Caki2 (cell line): ENCODE data around the gene FEM1B. TPM values are rescaled to one million over a fixed set of nuclear protein-coding genes. Genes with fewer than 3 reads are reported as not detected.
A peak's percentile ranks its signal among the peaks of the same experiment; 100 is the strongest.

Experiments used
- DNase-seq: peaks from one replicate; pipeline ENCODE4 v3.0.0-alpha.2; 2015; ENCODE audit warnings: low read depth
- in situ Hi-C: cut with HindIII; loops from 2 replicates; pipeline ENCODE4 v1.10.0; 2016; ENCODE audit warnings: low sequenced_read_pairs, low pct_unique_long_range_greater_than_20kb, mixed read lengths
- total RNA-seq: library from RNA; depleted of rRNA; stranded (reverse); fragments of >200 nt; shearing (Covaris generic); gene quantifications from 2 replicates; pipeline ENCODE4 v1.2.3, GENCODE V29; 2014; ENCODE audit warnings: low replicate concordance

FEM1B gene
- total RNA-seq, 1 experiment from 2014 or later = 15.9 TPM

DNA sequence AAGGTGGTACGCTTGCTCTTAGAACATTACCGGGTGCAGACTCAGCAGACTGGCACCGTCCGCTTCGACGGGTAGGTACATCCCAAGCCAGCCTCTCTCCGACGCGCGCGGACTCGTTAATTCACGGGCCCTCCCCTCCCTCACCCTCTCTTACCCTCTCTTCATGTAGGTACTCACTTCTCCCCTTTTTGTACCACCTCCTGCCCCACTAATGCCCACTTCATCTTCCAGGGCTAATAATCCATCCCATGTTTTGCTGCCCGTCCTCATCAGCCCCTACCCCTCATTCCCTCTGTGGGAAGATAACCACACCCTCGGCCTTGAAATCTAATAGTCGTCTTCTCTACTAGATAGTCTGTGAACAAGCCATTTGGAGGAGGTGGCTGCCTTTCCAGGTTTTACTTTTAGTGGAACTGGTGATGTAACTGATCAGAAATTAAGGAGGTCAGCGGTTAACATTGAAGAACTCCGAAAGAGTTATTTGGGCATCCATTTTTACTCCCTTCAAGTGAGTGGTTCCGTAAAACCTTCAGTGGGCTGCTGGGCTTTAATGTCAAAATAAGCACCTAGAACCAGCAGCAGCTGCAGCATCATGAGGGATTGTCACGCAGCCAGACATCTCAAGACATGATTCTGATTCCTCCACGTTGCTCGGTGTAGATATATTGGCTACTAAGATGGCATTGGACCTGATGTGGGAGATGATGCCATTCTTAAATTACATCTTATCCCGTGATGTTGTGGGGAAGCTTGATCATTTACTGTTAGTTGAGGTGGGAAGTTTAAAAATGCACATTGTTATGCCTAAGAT lies 1.3 kb downstream of the FEM1B start:
- in situ Hi-C loops = no loop called here
- DNase-seq = peak; percentile 39

DNA sequence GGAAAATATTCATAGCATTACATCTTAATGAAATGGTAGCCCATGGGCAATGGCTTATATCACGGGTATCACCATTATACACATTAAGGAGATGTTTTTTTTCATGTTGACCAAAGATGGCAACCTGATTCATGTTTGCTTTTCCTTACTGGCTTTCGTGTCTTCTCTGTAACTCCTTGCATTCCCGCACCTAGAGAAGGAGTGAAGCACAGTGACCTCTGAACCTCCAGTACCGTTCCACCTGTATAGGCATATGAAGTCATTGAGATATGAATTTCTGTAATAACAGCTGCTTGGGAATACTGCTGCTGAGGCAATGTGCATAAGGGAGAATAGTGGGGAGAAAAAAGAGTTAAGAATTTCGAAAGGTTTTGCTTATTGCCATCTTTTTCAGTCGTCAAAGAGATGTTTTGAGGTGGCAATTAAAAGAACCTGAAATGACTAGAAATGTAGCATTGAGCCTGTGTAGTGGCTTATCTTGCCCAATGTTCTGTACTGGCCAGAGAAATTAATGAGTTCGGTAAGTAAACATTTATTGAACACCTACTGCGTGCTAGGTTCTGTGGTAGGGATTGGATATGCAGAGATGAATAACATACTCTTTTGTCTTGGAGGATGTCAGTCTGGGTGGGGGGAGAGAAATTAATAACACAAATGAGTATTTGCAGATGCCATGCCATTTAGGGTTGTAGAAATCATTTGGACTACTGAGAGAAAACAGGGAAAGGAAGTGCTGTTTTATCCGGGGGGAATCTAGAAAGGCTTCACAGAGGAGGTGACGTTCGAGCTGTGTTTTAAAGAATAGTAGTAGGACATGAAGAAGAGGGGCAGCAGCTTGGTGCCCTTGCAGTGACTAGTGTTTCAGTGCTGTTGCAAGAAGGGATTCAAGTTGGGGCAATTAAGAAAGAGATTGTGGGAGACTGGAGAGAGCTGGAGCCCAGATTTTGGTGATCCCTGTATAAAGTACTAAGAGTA lies 2.5 kb downstream of the FEM1B start:
- no peak for DNase-seq
- in situ Hi-C loops = no loop called here

DNA sequence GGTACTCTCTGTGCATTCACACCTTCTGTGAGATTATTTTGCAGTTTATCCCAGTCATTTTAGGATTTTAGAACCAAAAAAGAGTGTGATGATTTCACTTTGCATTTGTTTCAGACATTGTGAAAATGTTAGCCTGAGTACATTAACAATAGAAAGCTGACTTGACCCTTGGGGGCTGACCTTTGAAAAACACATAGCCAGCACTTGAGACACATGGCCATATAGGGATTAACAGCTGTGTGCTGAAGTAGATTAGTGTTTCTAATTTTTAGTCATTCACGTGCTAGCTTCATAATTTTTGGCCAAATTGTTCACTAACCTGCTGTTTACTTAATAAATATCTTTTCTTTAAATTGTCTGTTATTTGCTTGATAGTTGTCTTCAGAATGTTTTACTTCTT lies 3.5 kb downstream of the FEM1B start:
- no peak for DNase-seq
- in situ Hi-C loops = no loop called here

DNA sequence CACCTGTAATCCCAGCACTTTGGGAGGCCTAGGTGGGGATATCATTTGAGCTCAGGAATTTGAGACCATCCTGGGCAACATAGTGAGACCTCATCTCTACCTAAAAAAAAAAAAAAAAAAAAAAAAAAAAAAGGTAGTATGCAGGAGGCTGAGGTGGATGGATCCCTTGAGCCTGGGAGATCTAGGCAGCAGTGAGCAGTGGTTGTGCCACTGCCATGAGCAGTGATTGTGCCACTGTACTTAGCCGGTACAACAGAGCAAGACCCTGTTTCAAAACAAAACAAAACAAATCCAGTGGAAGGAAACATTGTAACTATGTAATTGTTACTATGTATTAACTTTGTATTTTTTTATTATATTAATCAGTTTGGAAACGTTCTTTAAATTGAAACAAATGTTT lies 5.9 kb downstream of the FEM1B start:
- no peak for DNase-seq
- in situ Hi-C loops = no loop called here

DNA sequence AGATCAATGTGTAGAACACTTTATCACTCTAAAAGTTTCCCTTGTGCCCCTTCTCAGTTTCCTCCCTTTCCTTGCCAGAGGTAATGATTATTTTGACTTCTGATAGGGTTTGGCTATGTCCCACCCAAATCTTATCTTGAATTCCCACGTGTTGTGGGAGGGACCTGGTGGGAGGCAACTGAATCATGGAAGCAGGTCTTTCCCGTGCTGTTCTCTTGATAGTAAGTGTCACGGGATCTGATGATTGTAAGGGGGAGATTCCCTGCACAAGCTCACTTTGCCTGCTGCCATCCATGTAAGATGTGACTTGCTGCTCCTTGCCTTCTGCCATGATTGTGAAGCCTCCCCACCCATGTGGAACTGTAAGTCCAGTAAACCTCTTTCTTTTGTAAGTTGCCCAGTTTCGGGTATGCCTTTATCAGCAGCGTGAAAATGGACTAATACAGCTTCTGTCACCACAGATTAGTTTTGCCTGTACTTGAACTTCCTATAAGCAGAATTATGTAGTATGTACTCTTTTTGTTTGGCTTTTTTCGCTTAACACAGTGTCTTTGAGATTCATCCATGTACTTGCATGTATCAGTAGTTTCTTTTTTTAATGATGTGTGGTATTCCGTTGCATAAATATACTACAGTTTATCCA lies 7.2 kb downstream of the FEM1B start:
- in situ Hi-C loops = no loop called here

DNA sequence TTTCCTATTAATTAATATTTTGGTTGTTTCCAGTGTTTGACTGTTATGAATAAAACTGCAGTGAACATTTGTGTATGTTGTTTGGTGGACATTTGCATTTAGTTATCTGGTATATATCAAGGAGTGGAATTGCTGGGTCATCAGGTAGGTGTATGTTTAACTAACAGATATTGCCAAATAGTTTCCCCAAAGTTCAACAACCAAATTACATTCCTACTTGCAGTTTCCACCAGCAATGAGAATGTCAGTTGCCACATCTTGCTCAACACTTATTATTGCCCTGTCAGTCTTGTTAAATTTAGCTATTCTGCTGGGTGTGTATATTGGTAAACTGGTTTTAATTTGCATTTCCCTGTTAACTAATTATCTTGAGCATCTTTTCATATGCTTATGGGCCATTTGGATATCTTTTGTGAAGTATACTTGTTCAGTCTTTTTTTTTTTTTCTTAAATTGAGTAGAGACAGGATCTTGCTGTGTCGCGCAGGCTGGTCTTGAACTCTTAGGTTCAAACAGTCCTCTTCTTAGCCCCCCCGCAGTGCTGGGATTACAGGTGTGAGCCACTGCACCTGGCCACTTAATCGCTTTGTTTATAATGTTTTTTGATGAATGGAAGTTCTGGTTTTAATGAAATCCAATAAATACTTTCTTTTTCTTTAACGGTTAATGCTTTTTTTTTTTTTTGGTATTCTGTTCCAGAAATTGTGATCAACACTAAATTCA lies 7.9 kb downstream of the FEM1B start:
- no peak for DNase-seq
- in situ Hi-C loops = no loop called here

More for the DNA sequence above, 7.2 kb downstream of the FEM1B start:
- DNase-seq = no peak

DNA sequence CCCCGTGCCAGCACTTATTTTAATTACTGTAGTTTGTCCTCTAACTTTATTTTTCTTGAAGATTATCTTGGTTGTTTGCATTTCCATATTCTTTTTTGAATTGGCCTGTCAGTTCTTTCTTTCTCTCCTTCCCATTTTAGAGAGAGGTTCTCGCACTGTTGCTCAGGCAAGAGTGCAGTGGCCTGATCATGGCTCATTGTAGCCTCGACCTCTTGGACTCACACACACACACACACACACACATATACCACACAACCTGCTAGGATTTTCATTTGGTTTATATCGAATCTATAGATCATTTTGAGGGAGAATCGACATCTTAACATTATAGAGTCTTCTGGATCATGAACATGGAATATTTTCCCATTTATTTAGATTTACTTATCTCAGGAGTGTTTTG lies 8.7 kb downstream of the FEM1B start:
- in situ Hi-C loops = no loop called here
- DNase-seq = no peak

DNA sequence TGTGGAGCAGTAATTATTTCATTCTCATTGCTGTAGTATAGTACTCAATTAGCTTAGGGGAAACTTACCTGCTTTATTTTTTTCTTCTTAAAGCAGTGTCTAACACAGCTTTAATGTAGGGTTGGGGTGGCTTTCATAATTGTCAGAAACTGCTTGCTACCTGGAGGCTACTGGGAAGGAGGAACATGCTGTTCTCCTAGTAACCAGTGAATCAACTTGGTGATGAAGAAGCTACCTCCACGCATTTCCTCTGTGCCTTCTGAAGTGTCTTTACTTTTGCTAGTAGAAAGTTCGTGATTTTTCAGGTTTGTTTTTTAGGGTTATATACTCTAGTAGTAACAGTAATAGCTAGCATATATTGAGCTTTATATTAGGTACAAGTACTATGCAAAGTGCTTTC lies 11.5 kb downstream of the FEM1B start:
- in situ Hi-C loops = no loop called here
- no peak for DNase-seq

DNA sequence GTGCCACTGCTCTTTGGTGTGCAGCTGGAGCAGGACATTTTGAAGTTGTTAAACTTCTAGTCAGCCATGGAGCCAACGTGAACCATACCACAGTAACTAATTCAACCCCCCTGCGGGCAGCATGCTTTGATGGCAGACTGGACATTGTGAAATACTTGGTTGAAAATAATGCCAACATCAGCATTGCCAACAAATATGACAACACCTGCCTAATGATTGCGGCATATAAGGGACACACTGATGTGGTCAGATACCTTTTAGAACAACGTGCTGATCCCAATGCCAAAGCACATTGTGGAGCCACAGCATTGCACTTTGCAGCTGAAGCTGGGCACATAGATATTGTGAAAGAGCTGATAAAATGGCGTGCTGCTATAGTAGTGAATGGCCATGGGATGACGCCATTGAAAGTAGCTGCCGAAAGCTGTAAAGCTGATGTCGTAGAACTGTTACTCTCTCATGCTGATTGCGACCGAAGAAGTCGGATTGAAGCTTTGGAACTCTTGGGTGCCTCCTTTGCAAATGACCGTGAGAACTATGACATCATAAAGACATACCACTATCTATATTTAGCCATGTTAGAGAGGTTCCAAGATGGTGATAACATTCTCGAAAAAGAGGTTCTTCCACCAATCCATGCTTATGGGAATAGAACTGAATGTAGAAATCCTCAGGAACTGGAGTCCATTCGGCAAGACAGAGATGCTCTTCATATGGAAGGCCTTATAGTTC lies 12.2 kb downstream of the FEM1B start:
- no peak for DNase-seq
- in situ Hi-C loops = no loop called here

DNA sequence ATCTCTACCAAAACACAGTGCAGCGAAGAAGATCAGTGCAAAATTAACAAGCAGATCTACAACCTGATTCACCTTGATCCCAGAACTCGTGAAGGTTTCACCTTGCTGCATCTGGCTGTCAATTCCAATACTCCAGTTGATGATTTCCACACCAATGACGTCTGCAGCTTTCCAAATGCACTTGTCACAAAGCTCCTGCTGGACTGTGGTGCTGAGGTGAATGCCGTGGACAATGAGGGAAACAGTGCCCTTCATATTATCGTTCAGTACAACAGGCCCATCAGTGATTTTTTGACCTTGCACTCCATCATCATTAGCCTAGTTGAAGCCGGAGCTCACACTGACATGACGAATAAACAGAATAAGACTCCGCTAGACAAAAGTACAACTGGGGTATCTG lies 13.2 kb downstream of the FEM1B start:
- in situ Hi-C loops = no loop called here
- no peak for DNase-seq

DNA sequence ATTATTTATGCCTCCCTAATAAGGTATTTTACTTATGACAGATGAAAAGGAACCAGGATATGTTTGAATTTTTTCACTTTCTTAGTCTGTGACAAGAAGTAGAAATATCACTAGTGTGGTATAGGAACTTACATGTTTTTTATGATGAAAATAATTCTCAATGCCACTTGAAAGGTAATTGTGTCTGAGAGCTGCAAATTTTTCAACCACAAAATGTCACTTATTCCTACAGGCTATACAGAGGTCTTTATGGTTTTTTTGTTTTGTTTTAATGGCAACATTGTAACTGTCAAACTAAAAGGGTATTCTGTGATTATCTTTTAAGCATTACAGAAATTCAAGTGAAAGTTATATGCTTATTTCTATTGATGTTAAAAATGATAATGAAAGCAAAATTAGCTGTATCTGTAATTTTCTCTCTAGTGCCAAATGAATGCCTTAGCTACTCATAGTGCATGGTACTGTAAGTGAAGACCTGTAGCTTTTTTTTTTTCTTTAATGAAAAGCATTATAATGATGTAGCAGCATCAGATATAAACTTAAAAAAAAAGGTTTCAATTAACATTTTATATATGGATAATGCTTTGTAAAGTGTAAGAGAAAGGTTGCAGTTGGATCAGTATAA lies 14.7 kb downstream of the FEM1B start:
- no peak for DNase-seq

DNA sequence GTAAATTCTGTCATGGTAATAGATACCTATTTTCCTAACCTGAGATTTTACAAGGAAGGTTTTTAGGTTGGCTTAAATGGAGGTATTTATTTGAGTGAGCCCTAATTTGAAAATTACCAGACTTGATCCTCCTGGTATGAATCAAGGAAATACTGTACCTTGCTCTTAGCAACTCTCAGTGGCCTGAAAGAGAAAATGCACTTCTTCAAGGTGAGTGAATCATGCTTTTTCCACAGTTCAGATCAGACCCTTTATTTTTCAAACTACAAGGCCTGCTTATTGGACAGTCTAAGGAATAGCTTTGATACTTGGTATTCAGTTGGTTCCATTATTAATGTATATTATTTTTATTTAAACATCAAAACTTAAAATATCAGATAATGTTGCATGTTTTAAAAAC lies 15.4 kb downstream of the FEM1B start:
- no peak for DNase-seq
- in situ Hi-C loops = no loop called here

More for the DNA sequence above, 14.7 kb downstream of the FEM1B start:
- in situ Hi-C loops = no loop called here

DNA sequence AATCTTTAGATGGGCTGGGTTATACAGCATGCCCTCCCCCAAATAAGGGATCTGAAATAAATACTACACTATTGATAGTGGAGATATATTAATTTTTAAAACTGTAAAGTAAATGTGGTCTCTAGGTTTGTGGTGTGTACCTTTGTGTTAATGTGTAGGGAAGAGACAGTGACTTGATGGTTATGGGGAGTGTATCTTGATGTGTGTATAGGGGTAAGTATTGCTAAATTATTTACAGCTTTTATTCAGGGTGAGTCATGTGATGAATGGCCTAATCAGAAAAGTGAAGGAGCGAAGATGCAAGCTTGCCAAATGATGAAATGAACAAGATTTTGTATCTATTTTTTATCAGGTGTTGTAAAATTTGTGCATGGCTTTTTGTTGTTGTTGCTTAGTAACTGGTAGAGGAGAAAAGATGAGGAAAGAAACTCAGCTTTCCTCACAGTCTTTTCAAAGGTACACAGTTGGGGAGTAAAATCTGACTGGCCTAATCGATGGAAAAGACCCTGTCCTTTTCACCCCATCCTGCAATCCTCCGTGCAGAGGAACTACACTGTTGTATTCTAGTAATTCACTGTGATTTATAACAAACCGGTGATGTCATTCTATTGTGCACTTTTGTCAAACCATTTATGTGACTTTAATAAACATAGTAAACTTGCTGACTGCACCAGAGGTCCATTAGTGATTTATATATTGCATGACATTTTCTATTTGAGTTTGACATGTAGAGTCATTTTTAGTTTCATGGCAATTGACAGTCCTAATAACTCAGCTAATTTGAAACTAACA lies 17.7 kb downstream of the FEM1B start:
- in situ Hi-C loops = no loop called here
- no peak for DNase-seq

DNA sequence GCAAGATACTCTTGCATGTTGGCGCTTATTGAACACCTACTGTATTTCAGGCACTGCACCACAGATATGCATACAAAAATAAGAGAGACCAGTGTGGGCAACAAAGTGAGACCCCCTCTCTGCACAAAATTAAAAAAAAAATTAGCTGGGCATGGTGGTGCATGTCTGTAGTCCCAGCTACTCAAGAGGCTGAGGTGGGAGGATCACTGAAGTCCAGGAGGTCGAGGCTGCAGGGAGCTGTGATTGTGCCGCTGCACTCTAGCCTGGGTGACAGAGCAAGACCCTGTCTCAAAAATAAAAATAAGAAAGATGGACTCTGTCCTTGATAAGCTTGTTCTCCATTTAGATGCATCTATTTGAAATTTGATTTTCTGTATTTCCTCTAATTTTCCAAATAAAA lies 20.8 kb downstream of the FEM1B start:
- no peak for DNase-seq
- in situ Hi-C loops = no loop called here

DNA sequence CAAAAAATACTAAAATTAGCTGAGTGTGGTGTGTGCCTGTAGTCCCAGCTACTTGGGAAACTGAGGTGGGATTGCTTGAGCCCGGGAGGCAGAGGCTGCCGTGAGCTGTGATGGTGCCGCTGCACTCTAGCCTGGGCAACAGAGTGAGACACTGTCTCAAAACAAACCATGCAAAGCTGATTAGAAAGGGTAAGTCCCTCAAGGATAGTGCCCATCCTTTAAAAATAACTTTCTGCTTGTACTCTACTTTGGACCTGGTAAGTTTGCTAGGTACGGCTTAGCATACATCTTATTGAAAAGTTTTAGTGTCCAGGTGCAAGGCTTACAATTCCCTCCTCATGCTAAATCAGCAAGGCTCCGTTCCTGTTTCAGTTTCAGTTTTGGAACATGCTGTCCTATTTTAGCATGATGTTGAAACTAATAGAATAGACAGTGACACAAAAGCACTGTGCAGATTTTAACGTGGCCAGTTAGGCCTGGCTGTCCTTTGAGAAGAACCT lies 21.4 kb downstream of the FEM1B start:
- in situ Hi-C loops = no loop called here
- DNase-seq = no peak

DNA sequence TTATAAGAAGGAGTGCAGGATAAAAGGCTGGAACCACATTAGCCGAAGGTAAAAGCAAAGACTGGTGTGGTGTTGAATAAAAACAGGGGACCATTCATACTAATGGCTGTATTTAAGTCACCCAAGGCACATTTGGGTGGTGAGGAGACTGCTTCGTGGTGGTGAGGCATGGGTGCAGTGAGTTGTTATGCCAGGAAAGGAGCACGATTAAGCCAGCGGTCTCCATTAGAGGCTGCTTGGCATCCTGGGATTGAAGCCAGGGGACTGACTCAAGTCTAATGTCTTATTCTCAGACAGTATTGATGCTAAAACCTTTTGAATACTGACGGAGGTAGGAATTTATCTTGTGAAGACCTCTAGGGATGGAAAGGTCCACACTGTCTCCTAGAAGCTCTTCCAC lies 21.9 kb downstream of the FEM1B start:
- in situ Hi-C loops = no loop called here
- no peak for DNase-seq
